Karpas-422 (cell line): ENCODE measurements around the gene TFF1. TPM values are rescaled to one million over a fixed set of nuclear protein-coding genes. Genes with fewer than 3 reads are reported as not detected.

ENCODE experiments used
- total RNA-seq: library from RNA; depleted of rRNA; stranded (reverse); fragments of >200 nt; shearing (Covaris generic); gene quantifications from 2 replicates; pipeline ENCODE4 v1.2.3, GENCODE V29; 2014; ENCODE audit warnings: low replicate concordance; rRNA removed

TFF1 gene
- total RNA-seq, 1 experiment from 2014 or later = not detected

Other genes starting within 250 kb of the TFF1 start
- gene ABCG1, start 147.4 kb downstream of the TFF1 start, total RNA-seq = not detected in 2 replicates
- not detected in 2 replicates for gene TFF3, start 51.1 kb downstream of the TFF1 start, total RNA-seq
- gene TFF2, start 15.5 kb downstream of the TFF1 start, total RNA-seq = not detected in 2 replicates
- not detected in 2 replicates for gene TMPRSS3, start 29.5 kb upstream of the TFF1 start, total RNA-seq
- gene UBASH3A, start 37.4 kb upstream of the TFF1 start, total RNA-seq = not detected in 2 replicates
- 0.26 and 0.54 TPM in 2 replicates for gene RSPH1, start 129.7 kb upstream of the TFF1 start, total RNA-seq
- gene SLC37A1, start 147.3 kb upstream of the TFF1 start, total RNA-seq = 47.1 and 51.4 TPM in 2 replicates